HPDE6-E6E7 (cell line): Measurements from ENCODE around the gene TM4SF18.
"Not testable (repeated sequence)": the region's sequence is repeated elsewhere in the genome, so short reads cannot be mapped to it uniquely, and the experiment has no call there.

Experiments
- DNase-seq: peaks from one replicate; pipeline ENCODE4 v3.0.0; 2011; ENCODE audit warnings: missing footprints; ENCODE audit errors: extremely low spot score

The TM4SF18 gene

GRCh38 chr3:149333176-149333859 is at the start of gene TM4SF18:
TSS of gene TM4SF18 (minus strand) at chr3:149333636. CDS start at chr3:149333382, 254 bp downstream.
- no peak for DNase-seq

- DNase-seq, result no peak
Observed at GRCh38 chr3:149382518-149382917, 49.1 kb upstream of the TM4SF18 start.

- DNase-seq, result no peak
Observed at GRCh38 chr3:149382101-149382467, 48.6 kb upstream of the TM4SF18 start.

- no peak for DNase-seq
Observed at GRCh38 chr3:149381173-149382100, 48.0 kb upstream of the TM4SF18 start.

- not testable (repeated sequence) for DNase-seq
Observed at GRCh38 chr3:149380220-149380619, 46.8 kb upstream of the TM4SF18 start.

GRCh38 chr3:149378478-149379309 is 45.3 kb upstream of the TM4SF18 start:
- no peak for DNase-seq

GRCh38 chr3:149377408-149378364 is 44.2 kb upstream of the TM4SF18 start, which contains the start of gene TM4SF1:
TSS of gene TM4SF1 (minus strand) at chr3:149377649. CDS start at chr3:149377547, 102 bp downstream.
- DNase-seq, result peak; percentile 86

- DNase-seq, result no peak
Observed at GRCh38 chr3:149376718-149377407, 43.4 kb upstream of the TM4SF18 start.

GRCh38 chr3:149375501-149376196 is 42.2 kb upstream of the TM4SF18 start:
- DNase-seq, result no peak

GRCh38 chr3:149374793-149375500 is 41.5 kb upstream of the TM4SF18 start:
- DNase-seq, result no peak

GRCh38 chr3:149374391-149374790 is 41.0 kb upstream of the TM4SF18 start:
- DNase-seq, result no peak

GRCh38 chr3:149373235-149374125 is 40.0 kb upstream of the TM4SF18 start:
- DNase-seq, result no peak

- no peak for DNase-seq
Observed at GRCh38 chr3:149371723-149372114, 38.3 kb upstream of the TM4SF18 start.

GRCh38 chr3:149371001-149371722 is 37.7 kb upstream of the TM4SF18 start:
- no peak for DNase-seq

GRCh38 chr3:149369991-149370866 is 36.8 kb upstream of the TM4SF18 start:
- no peak for DNase-seq
